Measurements from ENCODE around the gene CLTB.

Gene CLTB

DNA sequence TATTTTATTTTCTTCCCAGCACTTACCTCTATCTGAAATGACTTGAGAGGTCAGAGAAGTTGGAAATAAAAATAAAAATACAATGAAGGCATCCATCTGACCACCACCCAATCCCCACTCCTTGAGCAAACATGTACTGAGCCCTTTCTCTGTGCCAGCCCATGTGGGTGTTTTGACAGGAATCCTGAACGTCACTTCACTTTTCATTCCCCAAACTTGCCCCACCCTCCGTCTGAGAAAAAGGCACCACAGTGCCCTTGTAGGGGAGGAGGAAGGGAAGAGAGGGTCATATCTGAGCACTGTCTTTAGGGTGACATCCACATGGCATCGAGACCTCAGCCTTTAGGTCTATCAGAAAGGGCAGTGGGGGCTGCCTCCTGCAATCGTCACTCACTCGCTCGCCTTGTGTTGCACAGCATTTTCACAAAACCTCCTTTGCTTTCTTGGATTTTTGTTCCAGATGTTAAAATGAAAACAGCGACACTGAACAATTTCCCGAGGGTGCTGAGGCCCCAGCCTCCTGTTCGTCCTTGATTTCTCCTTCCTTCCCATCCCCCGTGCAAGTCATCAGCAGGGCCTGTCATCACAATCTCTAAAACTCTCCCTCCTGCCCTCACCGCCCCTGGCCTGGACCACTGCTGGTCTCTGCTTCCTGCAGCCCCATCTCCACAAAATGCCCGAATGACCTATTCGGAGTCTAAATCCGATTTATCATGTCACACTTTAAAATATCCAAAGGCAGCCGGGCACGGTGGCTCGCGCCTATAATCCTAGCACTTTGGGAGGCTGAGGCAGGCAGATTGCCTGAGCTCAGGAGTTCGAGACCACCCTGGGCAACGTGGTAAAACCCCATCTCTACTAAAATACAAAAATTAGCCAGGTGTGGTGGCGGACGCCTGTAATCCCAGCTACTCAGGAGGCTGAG lies 14.8 kb downstream of the CLTB start:
- DNase-seq = no peak

DNA sequence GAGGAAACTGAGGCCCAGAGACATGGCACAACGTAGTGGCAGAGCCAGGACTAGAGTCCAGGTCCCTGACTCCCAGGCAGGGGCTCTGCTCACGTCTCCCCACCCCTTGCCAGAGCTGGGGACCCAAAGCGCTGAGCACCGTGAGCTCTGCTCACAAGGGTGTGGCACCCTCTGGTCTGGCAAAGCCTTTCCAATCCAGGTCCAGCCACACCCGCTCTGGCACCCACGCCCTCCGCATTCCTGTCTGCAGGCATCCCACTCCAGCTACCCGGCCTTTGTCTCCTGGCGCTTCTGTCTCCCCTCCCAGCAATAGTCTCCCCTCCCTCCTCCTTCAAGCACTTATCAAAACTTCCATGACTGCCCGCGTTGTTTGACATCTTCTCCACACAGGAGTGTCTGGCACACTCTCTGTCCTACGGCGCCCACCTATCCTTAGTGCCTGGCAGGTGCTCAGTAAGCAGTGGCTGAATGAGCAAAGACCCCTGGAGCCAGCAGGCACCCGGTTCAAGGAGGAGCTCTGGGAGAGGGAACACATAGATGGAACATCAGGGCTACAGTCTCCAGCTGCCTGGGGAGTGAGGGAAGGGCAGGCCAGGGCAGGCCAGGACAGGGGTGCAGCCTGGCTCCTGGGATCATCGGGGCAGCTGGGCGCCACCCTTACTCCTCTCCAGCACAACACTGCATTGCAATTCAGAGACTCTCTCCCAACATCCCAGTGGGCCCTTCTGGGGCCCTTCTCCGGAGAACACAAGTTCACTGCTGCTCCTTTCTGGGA lies 15.8 kb downstream of the CLTB start:
- no peak for DNase-seq

DNA sequence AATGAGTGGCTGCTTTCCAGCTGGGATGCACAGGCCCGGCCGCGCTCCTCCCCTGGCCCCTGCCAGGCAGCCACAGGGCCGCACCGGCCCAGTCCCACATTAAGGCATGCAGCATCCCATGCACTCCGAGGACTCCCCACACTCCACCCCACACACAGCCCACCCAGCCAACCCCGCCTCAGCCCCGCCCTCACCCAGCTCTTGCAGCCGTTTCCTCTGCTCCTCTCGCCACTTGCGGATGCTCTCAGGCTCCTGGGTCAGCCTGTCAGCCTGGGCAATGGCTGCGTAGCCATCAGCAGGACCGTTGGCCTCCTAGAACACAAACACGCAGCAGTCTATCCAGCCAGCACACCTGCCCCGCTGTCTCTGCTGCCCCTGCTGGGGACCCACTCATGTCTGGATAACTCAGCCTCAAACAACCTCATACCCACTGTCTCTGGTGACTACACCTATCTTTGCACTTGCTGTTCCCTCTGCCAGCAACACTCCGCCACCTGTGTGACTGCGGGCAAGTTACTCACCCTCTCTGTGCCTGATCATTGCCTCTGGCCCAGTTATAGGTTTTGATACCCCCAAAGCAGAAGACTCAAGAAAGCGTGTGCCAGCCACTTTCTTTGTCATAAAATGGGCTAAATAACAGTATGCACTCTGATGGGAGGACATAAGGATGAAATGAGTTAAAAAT lies 18.5 kb downstream of the CLTB start:
- DNase-seq = no peak

DNA sequence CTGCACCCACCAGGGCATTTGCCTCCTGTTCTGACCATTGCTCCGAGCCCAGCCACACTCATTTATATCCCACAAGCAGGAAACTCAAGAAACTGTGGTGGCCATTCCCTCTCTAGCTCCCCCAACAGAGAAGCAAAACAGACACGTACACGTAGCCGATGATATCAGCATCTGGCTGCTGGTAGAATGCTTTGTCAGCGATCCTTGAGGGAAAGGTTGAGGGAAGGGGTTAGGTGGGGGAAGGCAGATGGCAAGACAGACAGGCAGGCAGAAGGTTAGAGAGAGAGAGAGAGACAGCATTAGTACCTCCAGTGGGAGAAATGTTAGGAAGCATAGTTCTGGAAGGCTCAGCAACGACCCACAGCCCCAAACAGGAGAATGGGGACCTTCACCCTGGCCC lies 20.0 kb downstream of the CLTB start:
- no peak for DNase-seq

DNA sequence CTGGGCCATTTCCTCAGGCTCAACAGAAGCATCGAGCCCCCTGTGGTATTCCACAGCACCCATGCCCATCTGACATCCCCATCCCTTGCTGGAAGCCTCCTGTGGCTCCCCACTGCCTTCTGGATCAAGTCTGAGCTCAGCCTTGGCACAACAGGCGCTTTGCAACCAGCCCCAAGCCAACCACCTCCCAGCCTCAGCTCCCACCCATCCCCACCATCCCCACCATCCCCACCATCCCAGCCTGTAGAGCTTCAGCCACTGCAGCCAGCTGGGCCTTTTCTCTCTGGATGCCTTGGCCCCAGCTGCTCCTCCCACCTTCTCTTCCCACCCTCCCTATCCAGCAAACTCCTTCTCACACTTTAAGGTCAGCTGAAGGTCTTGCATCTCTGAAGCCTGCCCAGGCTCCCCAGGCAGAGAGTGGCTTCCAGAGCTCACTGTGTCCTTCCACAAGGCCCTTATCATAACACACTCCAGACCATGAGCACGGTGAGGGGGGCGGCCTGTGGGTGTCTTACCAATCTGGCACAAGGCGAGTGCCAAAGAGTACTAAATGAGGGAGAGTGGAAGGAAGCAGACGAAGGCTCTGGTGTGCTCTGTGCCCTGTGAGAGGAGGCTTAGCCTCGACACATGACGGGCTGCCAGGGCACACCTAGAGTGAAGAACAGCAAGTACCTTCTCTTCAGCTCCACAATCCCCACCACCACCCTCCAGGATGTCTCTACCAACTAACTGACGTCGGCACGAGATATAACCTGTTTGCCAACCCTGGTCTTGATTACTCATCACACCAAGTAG lies 21.3 kb downstream of the CLTB start:
- DNase-seq = no peak

DNA sequence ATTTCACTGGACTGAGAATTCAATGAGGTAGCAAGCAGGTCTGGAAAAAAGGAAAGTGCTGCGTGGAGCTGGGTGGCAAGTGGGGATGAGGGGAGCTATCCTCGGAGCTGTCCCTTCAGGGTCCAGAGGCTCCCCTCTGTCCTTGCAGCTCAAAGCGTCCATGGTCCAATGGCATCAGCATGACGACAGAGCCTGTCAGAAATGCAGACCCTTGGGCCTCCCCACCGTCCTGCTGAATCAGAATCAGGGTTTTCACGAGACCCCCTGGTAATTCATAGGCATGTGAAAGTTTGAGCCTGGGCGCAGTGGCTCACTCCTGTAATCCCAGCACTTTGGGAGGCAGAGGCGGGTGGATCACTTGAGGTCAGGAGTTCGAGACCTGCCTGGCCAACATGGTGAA lies 22.2 kb downstream of the CLTB start:
- DNase-seq = no peak

DNA sequence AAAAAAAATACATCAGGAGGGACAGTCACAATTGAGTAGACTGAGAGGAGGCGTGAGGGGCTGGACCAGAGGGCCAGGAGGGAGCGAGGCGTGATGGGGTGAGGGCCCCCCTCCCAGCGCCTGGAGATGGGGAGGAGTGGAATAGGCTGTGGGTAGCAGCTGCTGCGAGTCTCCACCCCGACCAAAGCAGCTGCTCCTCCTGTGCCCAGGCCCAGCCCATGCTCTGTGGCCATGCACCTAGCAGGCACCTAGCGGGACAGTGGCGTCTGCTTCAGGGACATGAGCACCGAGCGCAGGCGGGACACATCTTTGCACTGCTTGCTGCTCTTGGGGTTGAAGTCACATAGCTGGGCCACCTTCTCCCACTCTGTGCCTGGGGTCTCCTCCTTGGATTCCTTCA lies 23.8 kb downstream of the CLTB start:
- no peak for DNase-seq

DNA sequence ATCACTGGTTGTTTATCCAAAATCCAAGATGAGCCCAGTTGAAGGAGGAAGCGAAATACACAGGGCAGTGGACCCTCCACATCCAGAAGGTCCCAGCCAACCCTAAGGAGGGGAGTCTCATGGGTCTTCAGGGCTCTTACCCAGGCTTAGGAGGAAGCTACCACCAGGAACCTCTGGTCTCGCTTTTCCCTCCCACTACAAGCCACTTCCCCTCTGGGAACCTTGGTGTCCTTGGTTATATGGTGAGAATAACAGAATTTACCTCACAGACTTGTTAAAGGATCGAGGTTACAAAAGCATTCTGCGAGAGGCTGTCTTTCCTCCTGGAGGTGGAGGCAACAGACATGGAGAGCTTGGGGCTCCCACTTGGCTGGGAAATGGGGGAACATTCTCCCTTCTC lies 24.3 kb downstream of the CLTB start:
- DNase-seq = no peak

DNA sequence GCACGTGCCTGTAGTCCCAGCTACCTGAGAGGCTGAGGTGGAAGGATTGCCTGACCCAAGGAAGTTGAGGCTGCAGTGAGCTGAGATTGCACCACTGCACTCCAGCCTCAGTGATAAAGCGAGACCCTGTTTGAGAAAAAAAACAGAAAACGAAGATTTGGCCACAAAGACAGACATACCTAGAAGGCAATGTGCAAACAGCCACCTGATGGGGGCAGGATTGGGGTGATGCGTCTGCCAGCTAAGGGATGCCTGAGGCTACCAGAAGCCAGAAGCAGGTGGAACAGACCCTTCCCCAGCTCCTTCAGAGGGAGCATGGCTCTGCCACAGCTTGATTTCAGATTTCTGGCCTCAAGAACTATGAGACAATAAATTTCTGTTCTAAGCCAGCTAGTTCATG lies 24.9 kb downstream of the CLTB start:
- no peak for DNase-seq

DNA sequence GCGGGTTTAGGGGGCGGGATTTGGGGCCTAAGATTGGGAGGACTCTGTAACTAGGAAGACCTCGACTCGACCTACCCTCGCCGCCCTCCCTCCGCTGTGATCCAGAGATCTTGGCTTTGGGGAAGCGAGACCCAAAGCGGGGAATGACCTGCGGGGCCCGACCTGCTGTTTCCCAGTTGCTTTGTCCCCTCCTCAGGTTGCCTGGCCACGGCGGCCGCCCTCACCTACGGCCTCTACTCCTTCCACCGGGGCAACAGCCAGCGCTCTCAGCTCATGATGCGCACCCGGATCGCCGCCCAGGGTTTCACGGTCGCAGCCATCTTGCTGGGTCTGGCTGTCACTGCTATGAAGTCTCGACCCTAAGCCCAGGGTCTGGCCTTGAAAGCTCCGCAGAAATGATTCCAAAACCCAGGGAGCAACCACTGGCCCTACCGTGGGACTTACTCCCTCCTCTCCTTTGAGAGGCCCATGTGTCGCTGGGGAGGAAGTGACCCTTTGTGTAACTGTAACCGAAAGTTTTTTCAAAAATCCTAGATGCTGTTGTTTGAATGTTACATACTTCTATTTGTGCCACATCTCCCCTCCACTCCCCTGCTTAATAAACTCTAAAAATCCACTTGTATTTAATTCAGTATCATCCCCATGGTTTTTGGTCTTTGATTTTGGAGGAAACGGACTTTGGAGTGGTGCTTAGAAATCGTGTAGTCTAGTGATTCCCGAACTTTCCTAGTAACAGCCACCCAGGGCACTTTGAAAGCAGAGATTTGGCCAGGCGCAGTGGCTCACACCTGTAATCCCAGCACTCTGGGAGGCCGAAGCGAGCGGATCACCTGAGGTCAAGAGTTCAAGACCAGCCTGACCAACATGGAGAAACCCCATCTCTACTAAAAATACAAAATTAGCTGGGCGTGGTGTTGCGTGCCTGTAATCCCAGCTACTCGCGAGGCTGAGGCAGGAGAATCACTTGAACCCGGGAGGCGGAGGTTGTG lies 26.9 kb downstream of the CLTB start:
- DNase-seq = no peak

DNA sequence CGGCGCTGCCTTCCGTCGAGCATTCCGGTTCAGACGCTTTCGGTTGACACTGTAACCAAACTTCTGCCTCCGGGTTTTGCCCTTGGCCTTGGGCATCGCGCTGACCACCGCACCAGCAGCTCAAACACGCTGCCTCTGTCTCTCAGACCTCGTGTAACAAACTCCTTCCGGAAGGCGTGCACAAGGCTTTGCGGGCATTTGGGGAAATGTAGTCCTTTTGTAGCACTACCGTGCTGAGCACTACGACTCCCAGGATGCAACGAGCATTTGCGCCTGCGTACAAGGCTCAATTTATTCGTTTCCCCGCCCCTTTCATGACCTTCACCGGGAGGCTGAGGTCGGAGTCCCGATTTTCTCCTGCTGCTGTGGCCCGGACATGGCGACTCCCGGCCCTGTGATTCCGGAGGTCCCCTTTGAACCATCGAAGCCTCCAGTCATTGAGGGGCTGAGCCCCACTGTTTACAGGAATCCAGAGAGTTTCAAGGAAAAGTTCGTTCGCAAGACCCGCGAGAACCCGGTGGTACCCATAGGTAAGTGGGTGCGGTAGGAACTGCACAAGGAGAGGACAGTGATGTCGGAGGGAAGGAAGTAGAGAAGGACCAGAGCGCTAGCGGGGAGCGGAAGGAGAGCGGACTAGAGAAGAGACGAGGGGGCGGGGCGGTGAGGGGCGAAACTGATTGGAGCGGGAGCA lies 27.8 kb downstream of the CLTB start, which contains the start of the genes HIGD2A and NOP16:
TSS of gene HIGD2A (plus strand) at position 308 of the 691 bp plus-strand sequence. CDS start at position 377, 69 bp downstream.
TSS of gene NOP16 (minus strand) at position 155 of the 691 bp plus-strand sequence. CDS start at position 96, 59 bp downstream.
- DNase-seq = peak; percentile 98

DNA sequence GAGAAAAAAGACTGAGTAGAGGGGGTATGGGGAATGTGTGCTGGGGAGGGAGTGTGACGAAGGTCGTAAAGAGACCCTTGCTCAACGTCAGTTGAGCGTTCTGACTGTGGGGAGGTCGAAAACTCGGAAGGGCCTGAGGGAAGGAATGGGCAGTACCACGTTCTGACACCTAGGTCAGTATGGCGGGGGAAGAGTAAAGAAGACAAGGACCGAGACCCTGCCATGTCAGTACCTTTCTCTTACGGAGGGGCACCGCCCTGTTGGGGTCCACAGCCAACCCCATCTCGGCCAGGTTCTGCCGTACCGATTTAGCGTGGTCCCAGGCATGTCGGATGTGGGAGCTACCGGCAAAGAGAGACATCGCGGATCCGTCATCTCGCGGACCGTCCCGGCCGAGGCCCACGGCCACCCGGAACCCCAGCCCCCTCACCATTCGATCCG lies 28.3 kb downstream of the CLTB start:
- no peak for DNase-seq

DNA sequence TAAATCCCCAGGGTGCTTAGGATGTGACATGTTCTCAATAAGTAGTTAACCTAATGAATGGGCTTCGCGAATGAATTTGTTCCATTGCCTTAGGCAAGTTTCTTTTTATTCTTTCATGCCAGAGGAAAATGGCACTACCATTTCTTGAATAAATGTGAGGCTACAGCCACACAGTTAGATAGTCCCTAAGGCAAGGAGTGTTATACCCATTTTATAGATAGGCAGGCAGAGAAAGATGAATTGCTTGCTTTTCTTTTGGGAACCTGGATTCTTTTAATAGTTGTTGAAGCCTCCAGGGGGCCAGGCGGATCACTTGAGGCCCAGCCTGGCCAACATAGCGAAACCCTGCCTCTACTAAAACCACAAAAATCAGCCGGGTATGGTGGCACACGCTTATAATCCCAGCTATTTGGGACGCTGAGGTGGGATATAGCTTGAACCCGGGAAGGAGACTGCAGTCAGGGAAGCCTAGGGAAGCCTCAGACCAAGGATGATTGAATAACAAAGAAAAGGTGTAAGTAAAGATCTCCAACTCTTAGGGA lies 28.9 kb downstream of the CLTB start:
- no peak for DNase-seq

DNA sequence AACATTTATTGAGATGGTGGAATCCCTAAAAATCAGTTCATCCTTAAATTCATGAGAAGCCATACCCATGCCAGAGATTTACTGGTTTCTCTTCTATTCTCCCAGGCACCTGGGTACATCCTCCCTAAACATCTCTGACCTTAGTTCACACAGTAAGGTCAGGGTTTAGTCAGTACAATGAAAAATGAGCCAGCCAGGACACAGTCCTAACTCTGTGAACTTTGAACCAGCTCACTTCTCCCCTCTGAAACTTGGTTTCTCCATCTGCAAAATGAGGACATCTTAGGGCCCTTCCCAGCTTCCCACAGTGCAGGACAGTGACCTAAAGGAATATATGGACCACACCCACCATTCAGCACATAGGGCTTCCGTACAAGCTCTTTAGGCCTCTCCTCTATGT lies 29.8 kb downstream of the CLTB start:
- DNase-seq = no peak

DNA sequence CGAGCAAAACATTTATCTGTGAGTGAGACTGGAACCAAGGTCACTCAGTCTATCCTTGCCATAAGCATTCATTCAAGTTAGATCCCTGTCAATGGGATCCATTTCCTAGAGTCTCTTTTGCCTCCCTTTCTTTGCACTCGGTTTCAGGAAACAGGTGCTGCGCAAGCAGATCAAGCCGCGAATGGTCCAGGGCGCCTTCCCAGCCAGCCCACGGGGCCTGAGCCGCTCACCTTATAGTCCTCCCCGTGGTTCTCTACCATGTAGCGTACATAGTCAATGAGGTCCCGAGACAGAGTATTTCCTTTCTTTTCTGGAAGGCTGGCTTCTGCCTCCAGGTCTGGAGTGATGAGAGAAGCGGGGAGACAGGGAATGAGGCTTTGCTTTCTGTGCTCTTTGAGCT lies 31.3 kb downstream of the CLTB start:
- DNase-seq = no peak

DNA sequence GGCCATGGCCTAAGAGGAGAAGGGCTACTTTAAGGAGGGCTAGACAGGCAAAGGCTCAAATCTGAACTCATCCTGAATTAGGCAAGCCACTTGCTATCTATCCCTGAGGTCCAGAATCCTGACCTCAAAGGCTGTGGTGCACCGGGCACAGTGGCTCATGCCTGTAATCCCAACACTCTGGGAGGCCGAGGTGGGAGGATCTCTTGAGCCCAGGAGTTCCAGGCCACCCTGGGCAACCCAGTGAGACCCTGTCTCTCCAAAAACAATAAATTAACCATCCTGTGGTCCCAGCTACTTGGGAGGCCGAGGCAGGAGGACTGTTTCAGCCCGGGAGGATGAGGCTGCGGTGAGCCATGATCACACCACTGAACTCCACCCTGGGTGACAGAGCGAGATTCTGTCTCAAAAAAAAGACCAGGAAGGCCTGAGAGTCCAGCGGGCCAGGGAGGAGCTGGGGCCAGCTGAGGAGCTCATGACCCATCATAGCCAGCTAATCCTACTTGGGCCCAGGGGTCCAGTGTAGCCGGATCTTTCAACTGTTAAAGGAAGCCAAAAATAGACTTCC lies 31.9 kb downstream of the CLTB start:
- DNase-seq = no peak

DNA sequence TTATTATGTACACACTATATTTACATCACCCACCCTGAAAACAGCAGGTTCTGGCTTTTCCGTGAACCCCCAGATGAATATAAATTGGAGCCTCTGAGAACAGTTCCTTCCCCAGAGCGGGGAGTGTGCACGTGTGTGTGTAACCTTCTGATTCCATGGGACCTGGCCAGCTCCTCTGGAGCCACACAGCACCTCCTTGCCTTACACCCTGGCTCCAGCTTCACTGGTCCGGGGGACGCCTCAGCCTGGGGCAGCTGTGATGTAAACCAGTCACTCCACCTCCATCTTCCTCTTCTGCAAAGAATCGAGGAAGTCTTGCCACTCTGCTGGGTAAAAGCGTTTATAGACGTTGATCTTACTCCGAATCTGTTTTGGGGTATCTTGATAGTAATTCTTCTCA lies 32.4 kb downstream of the CLTB start:
- DNase-seq = no peak

DNA sequence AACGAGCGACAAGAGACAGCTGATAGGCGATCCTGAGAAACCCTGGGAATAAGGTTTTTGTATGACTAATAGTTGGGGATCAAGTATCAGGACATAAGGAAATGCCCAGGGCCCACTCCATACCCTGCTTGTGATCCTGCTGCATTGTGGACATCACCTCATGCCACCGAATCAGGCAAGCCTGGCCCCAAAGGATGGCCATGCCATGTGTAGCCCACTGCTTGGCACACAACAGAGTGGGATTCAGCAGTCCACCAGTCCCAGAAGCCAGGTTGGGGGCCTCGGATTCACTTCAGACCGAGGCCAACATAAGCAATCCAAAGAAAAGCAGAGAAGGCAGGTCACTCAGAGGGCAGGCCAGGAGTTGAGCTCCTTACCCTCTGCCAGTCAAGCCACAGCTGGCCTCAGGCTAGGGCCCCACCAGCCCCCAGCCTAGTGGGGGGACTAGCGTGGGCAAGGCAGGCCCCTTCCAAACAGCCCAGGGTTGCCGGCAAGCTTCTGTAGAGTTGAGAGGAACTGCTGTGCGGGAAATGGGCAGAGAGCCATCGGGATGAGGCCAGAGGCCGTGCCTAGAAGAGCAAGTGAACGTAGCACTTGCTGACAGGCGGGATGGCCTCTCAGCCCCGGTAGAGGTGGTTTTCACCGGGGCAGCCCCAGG lies 33.0 kb downstream of the CLTB start:
- no peak for DNase-seq

DNA sequence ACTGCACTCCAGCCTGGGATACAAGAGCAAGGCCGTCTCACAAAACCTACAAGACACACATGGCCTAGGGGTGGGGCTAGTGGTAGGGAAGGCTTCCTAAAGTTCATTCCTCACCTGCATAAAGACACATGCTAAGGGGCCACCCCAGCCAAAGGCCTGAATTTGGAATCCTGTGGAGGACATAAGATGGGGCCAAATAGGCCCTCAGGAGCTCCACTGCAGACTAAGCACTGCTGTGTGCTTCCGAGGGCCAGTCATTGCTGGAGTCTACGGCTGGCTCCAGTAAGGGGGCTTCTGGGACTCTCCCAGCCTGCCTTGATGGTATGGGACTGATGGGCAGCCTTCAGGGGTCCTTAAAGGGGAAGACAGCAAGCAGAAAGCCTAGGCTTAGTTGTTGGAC lies 33.6 kb downstream of the CLTB start:
- DNase-seq = no peak

Measured in central memory CD4-positive, alpha-beta T cell (primary cell).